VCaP (cell line): ENCODE data around the gene PSRC1.
A peak's percentile ranks its signal among the peaks of the same experiment; 100 is the strongest.
"Not testable (repeated sequence)": the region's sequence is repeated elsewhere in the genome, so short reads cannot be mapped to it uniquely, and the experiment has no call there.

ENCODE experiments used
- H3K27ac ChIP-seq: fragments of 450-650 bp; 2 replicates; pipeline ENCODE4 v1.5.1; 2017
- CTCF ChIP-seq: fragments of 450-650 bp; conservative IDR thresholded peaks from 2 replicates; pipeline ENCODE4 v1.5.1; 2017; ENCODE audit warnings: mild to moderate bottlenecking, moderate library complexity

The PSRC1 gene

DNA sequence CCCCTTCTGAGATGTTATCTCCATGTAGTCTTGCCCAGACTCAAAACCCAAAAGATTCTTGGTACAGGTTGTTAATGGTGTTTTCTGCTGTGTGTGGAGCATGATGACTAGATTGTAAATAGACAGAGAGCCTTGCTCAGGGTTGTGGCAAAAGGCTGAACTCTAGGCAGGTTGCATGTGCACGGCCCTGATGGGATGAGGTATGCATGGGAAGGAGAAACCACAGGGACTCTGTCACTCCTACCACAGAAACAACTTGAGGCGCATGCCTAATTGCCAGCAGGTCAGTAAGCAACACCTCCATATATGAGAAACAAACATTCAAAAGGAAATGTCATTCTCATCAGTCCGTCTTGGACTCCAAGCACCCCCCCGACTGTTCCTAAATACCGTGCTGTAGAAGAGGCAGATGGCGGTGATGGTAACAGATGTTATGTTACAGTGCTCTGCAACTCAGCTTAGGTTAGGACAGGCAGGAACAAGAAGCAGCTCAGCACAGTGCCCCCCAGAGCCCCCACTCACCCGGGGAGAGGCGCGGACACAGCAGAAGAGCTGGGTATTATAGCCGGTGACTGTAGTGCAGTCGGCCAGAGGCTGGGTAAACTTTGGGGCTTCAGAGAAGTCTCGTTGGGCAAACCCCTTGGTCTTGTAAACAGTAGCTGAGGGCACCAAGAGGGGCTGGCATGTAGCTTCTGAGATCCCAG is 12.9 kb upstream of the PSRC1 start:
- H3K27ac ChIP-seq, result no peak overlapping the region
- TF ChIP-seq CTCF, result no peak

DNA sequence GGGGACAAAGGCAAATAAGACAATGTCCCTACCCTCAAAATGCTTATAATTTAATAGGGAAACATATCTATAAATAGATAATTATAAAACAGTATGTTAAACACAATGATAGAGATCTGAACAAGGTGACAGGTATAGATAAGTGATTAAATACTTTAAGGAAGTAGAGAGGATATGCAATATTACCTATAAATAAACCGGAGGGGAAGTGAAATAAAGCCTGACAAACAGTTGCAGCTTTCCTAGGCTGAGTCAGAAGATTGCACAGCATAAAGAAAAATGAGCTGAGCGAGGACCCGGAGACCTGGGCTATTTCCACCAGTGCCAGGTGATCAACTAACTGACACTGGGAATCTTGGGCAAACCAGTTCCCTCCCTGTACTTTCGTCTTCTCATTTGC is 11.5 kb upstream of the PSRC1 start:
- TF ChIP-seq CTCF, result no peak
- no peak overlapping the region for H3K27ac ChIP-seq

- TF ChIP-seq CTCF, result no peak
- no peak overlapping the region for H3K27ac ChIP-seq
Measured at GRCh38 chr1:109293026-109293425, 10.1 kb upstream of the PSRC1 start.

DNA sequence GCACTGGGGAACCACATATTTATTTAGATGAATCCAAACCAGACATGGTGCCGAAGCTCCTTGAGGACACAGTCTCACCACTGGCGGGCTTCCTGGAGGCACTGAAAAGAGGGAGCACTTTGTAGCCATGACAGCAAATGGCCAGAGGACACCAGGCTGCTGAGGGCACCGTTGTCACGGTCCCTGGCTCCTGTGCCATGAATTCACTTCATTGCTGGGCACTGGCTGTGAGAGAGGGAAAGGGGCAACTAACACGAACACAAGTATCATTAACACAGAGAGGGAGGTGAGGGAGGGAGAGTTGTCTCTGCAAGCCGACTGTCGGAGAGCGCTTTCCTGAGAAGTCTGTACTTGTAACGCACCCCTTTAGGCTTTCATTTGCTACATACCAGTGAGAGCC is 9.4 kb upstream of the PSRC1 start:
- peak overlapping the region; percentile 72; the same call in 1 of the 2 replicates for H3K27ac ChIP-seq
- TF ChIP-seq CTCF, result no peak

DNA sequence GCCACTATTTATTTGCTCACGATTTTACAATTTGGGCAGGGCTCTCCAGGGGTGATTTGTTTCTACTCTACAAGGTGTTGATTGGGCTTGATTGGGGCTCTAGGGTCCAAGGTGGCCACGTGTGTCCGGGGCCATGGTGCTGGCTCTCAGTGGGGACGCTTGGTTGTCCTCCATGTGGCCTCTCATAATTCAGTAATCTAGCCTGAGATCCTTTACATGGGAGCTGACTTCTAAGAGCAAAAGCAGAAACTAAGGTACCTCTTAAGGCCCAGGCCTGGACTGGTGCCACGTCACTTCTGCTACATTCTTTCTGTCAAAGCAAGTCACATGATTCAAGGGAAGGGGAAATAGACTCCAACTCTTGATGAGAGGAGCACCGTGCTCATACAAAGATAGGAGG is 8.1 kb upstream of the PSRC1 start:
- no peak for TF ChIP-seq CTCF
- peak overlapping the region; percentile 72 for H3K27ac ChIP-seq

GRCh38 chr1:109290137-109290536 is 7.2 kb upstream of the PSRC1 start:
- no peak for TF ChIP-seq CTCF
- peak overlapping the region; percentile 72 for H3K27ac ChIP-seq

- not testable (repeated sequence) for H3K27ac ChIP-seq
Measured at GRCh38 chr1:109286762-109287161, 3.8 kb upstream of the PSRC1 start.

GRCh38 chr1:109283748-109284600 is 1.0 kb upstream of the PSRC1 start:
- no peak for TF ChIP-seq CTCF
- peak overlapping the region; percentile 87 for H3K27ac ChIP-seq
